H1 (cell line): ENCODE results near the gene C22orf39. TPM values are rescaled to one million over a fixed set of nuclear protein-coding genes. Genes with fewer than 3 reads are reported as not detected.

Experiments
- CEBPB ChIP-seq: IDR thresholded peaks from 2 replicates; pipeline ENCODE4 v1.6.1; 2012; ENCODE audit warnings: low read depth, low read length
- CHD1 ChIP-seq: IDR thresholded peaks from 2 replicates; pipeline ENCODE4 v1.6.1; 2012; ENCODE audit warnings: low read depth, low read length, improper control_type of control experiment
- EGR1 ChIP-seq: IDR thresholded peaks from 2 replicates; pipeline ENCODE4 v1.6.1; 2011; ENCODE audit warnings: low read depth, low read length, borderline replicate concordance
- HDAC2 ChIP-seq, 2 experiments: fragments of 300-600 bp in 1 of 2; sonication (generic) in 1 of 2; IDR thresholded peaks; 2 replicates each; pipeline ENCODE4 v1.6.1; 2011 to 2012; ENCODE audit warnings: low read depth in 2 of 2, low read length in 2 of 2, mild to moderate bottlenecking in 2 of 2, moderate library complexity in 2 of 2, borderline replicate concordance in 1 of 2, inconsistent platforms in 1 of 2
- NANOG ChIP-seq: IDR thresholded peaks from 2 replicates; pipeline ENCODE4 v1.6.1; 2011; ENCODE audit warnings: low read length, low read depth, mild to moderate bottlenecking, inconsistent platforms; ENCODE audit not compliant: insufficient read depth, poor library complexity, severe bottlenecking
- SIRT6 ChIP-seq: IDR thresholded peaks from one replicate; pipeline ENCODE4 v1.7.1; 2012; ENCODE audit warnings: low read length, inconsistent platforms
- USF2 ChIP-seq: IDR thresholded peaks from 2 replicates; pipeline ENCODE4 v1.6.1; 2011; ENCODE audit warnings: low read length, improper control_type of control experiment
- polyA plus RNA-seq, 7 experiments: library from polyadenylated mRNA; depleted of rRNA in 3 of 7; stranded (reverse) in 5 of 7; unstranded in 2 of 7; fragments of >200 nt in 5 of 7; fragments of 200-250 nt in 2 of 7; gene quantifications; 1 replicate in 5 of 7; 2 replicates in 1 of 7; 4 replicates in 1 of 7; pipeline versions ENCODE4 v1.2.1 to v1.2.3, GENCODE V29; 2011 to 2013; ENCODE audit warnings: missing spikeins in 2 of 7, mixed read lengths in 2 of 7
- total RNA-seq: library from RNA; stranded (reverse); fragmentation: NEBNext Ultra II Directional; extraction: Animal tissue kit (Norgen Biotek cat#: 25700); gene quantifications from 2 replicates; pipeline ENCODE4 v1.2.1, GENCODE V29; 2021

Gene C22orf39
- total and polyA plus RNA-seq, 2 of the 8 experiments (the other 6 are each of a cell fraction or from before 2014, with no cell fraction given), result 22.7 to 27.7 TPM

DNA sequence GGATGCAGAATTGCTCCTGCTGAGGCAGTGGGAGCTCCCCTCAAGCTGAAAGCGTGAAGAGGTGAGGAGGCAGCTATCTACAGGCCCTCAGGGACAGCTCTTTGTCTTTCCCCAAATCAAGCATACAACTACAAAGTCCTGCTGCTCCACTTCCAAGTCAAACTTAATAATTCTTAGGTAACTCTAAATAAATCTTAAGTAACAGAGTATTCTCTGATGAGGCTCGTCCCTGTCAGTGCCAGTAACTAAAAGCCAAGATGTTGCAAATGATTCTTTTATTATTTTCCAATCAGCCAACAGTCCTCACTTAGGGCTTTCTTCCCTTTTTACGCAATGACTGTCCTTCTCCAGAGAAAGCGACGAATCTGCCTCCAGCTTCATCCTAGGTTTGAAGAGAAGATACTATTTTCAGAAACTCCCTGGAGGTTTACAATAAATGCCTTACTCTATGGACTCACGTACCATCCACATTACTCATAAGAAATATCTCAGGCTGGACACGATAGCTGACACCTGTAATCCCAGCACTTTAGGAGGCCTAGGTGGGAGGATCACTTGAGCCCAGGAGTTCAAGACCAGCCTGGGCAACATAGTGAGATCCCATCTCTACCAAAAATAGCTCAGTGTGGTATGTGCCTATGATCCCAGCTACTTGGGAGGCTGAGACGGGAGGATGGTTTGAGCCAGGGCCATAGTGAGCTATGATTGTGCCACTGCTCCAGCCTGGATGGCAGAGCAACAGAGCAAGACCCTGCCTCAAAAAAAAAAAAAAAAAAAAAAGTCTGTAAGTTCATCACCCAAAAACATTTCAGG is 3.1 kb upstream of the C22orf39 start (continued):
- TF ChIP-seq NANOG, result no peak
- no peak for TF ChIP-seq SIRT6
- TF ChIP-seq USF2, result no peak
- no peak for TF ChIP-seq HDAC2 (IDR thresholded peaks at IDR 0.05; ENCODE audit: borderline replicate concordance in 1 of 2, low read depth in 2 of 2, low read length in 2 of 2)
- no peak for TF ChIP-seq EGR1
- TF ChIP-seq CEBPB, result no peak
- TF ChIP-seq CHD1, result no peak
- TF ChIP-seq, all 59 proteins: peak for 0
